HepG2 (cell line): ENCODE results near the gene SLC9A9.

Source experiments
- EED ChIP-seq: sonication (generic); formaldehyde crosslinking; IDR thresholded peaks from 2 replicates; pipeline ENCODE4 v1.5.0; 2020; ENCODE audit warnings: mild to moderate bottlenecking, missing genetic modification reagents
- POLR2A ChIP-seq, 2 experiments: IDR thresholded peaks; 2 replicates each; pipeline ENCODE4 v1.6.1; 2011; ENCODE audit warnings: low read depth in 2 of 2, low read length in 2 of 2, mild to moderate bottlenecking in 1 of 2, moderate library complexity in 1 of 2; ENCODE audit not compliant: insufficient read depth in 1 of 2
- SMC3 ChIP-seq: IDR thresholded peaks from 2 replicates; pipeline ENCODE4 v1.6.1; 2011; ENCODE audit warnings: low read length, improper control_type of control experiment
- SNAPC5 ChIP-seq: sonication (generic); formaldehyde crosslinking; IDR thresholded peaks from 2 replicates; pipeline ENCODE4 v1.8.1; 2023; ENCODE audit warnings: mild to moderate bottlenecking, missing genetic modification reagents, borderline replicate concordance
- ZFP36L2 ChIP-seq: sonication (generic); formaldehyde crosslinking; IDR thresholded peaks from 2 replicates; pipeline ENCODE4 v1.4.0; 2020; ENCODE audit warnings: missing genetic modification reagents
- ZNF24 ChIP-seq: fragments of 450-650 bp; IDR thresholded peaks from 2 replicates; pipeline ENCODE4 v1.6.1; 2017; ENCODE audit warnings: antibody characterized with exemption, mild to moderate bottlenecking
- TF ChIP-seq, protein P1 (sequence below): sonication (generic); formaldehyde crosslinking; IDR thresholded peaks from 2 replicates; pipeline ENCODE4 v1.4.0; 2020; ENCODE audit warnings: missing genetic modification reagents

DNA sequence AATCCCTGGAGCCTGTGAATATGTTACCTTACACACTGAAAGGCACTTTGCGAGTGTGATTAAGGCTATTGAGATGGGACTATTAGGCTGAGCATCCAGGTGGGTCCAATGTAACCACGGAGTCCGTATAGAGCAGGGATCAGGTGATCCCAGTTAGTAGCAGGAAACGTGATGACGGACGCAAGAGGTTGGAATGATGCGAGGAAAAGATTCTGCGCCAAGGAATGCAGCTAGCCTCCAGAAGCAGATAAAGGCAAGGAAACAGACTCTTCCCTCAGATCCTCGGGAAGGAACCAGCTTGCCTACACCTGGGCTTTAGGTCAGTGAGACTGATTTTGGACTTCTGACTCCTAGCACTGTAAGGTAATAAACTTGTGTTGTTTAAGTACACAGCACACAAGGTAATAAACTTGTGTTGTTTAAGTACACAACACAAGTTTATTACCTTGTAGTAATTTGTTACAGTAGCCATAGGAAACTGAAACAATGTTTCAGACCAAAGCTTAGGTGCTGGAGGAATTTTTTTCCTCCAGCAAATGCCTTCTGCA is 603.7 kb downstream of the SLC9A9 start:
- no peak for TF ChIP-seq EED (CRISPR knock-in tag)
- TF ChIP-seq ZNF24, result no peak
- TF ChIP-seq ZFP36L2 (CRISPR knock-in tag), result no peak
- TF ChIP-seq POLR2A (IDR thresholded peaks at IDR 0.05; ENCODE audit: insufficient read depth in 1 of 2, low read depth in 2 of 2, low read length in 2 of 2), result no peak
- no peak for TF ChIP-seq SMC3
- TF ChIP-seq SNAPC5 (CRISPR knock-in tag), result no peak
- TF ChIP-seq, protein P1, sequence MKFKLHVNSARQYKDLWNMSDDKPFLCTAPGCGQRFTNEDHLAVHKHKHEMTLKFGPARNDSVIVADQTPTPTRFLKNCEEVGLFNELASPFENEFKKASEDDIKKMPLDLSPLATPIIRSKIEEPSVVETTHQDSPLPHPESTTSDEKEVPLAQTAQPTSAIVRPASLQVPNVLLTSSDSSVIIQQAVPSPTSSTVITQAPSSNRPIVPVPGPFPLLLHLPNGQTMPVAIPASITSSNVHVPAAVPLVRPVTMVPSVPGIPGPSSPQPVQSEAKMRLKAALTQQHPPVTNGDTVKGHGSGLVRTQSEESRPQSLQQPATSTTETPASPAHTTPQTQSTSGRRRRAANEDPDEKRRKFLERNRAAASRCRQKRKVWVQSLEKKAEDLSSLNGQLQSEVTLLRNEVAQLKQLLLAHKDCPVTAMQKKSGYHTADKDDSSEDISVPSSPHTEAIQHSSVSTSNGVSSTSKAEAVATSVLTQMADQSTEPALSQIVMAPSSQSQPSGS, result no peak
